Right lobe of liver (tissue), 4 donors: Measurements from ENCODE around the gene GGT6.

Experiments used
- CTCF ChIP-seq, 4 donors: fragments of 200-600 bp in 3 of 4; fragments of 450-650 bp in 1 of 4; IDR thresholded peaks; one replicate each; pipeline versions ENCODE4 v1.5.1 to v1.8.0; 2016 to 2022; ENCODE audit warnings: antibody characterized with exemption in 4 of 4, mild to moderate bottlenecking in 2 of 4
- POLR2A ChIP-seq: fragments of 450-650 bp; IDR thresholded peaks from one replicate; pipeline ENCODE4 v1.6.1; 2017; ENCODE audit warnings: antibody characterized with exemption, mild to moderate bottlenecking
- donor health status: DM: no; HTN: no; CAD: no.
- donor health status: DM: no; HTN: no; CAD: no.
- donor health status: DM: no; HTN: yes; CAD: no.

- TF ChIP-seq CTCF (IDR thresholded peaks at IDR 0.05) (no peak), POLR2A (no peak)
Observed at GRCh38 chr17:4562015-4562969, 1.9 kb upstream of the GGT6 start.
